Calu3 (cell line): ENCODE data around the gene PRIM2. TPM values are rescaled to one million over a fixed set of nuclear protein-coding genes. Genes with fewer than 3 reads are reported as not detected.
A peak's percentile ranks its signal among the peaks of the same experiment; 100 is the strongest.
"Not testable (repeated sequence)": the region's sequence is repeated elsewhere in the genome, so short reads cannot be mapped to it uniquely, and the experiment has no call there.

ENCODE experiments used
- BruUV-seq: library from RNA; stranded (reverse); fragments of 400-500 nt; replicated peaks from 2 replicates; lab custom pipeline; 2021; lab: Mats Ljungman, UMichigan
- CTCF ChIA-PET: fragments of 300-600 bp; sonication (Branson Sonifier 250); formaldehyde crosslinking; loops from one replicate; lab custom pipeline; 2022; ENCODE audit warnings: antibody characterized with exemption; lab: Charles Lee
- DNase-seq: peaks from one replicate; pipeline ENCODE4 v3.0.0; 2022
- H3K27ac Mint-ChIP-seq: one replicate; pipeline ENCODE4 v1.8.0; 2022; ENCODE audit warnings: mixed read lengths; ENCODE audit not compliant: unreplicated experiment
- H3K27me3 Mint-ChIP-seq: one replicate; pipeline ENCODE4 v1.8.0; 2022; ENCODE audit warnings: mixed read lengths; ENCODE audit not compliant: unreplicated experiment
- H3K36me3 Mint-ChIP-seq: one replicate; pipeline ENCODE4 v1.8.0; 2022; ENCODE audit warnings: mild to moderate bottlenecking, moderate library complexity, mixed read lengths; ENCODE audit not compliant: insufficient read depth, unreplicated experiment
- H3K4me1 Mint-ChIP-seq: one replicate; pipeline ENCODE4 v1.8.0; 2022; ENCODE audit warnings: mild to moderate bottlenecking, low read depth, mixed read lengths; ENCODE audit not compliant: unreplicated experiment
- H3K4me3 Mint-ChIP-seq: one replicate; pipeline ENCODE4 v1.8.0; 2022; ENCODE audit warnings: mild to moderate bottlenecking, low read depth, moderate library complexity, mixed read lengths; ENCODE audit not compliant: unreplicated experiment
- H3K9me3 Mint-ChIP-seq: one replicate; pipeline ENCODE4 v1.8.0; 2022; ENCODE audit warnings: low read depth, mixed read lengths; ENCODE audit not compliant: unreplicated experiment
- CTCF ChIP-seq: fragments of 200-600 bp; IDR thresholded peaks from one replicate; pipeline ENCODE4 v1.8.0; 2022; ENCODE audit warnings: antibody characterized with exemption; ENCODE audit not compliant: unreplicated experiment
- intact Hi-C: fragments of 100-400 bp; cut with micrococcal nuclease; formaldehyde crosslinking; loops from one replicate; pipeline ENCODE4 v1.10.0; 2022; ENCODE audit not compliant: unreplicated experiment
- total RNA-seq: library from RNA; stranded (reverse); gene quantifications from 2 replicates; pipeline ENCODE4 v1.2.3, GENCODE V29; 2022

Gene PRIM2
- total RNA-seq, 1 experiment from 2014 or later, result 32.3 TPM

- CTCF ChIA-PET, result interaction anchor here (0.6 kb wide), 1 partner anchor 11 kb away, joined by 5 read pairs; no protein-coding TSS in a partner anchor
- no peaks in the 10 kb centered on the region for H3K4me1 Mint-ChIP-seq
- H3K27me3 Mint-ChIP-seq, result peaks cover 6% of the 10 kb centered on the region
Measured at GRCh38 chr6:57283911-57284455, 33.4 kb upstream of the PRIM2 start.

GRCh38 chr6:57288136-57288535, 29.3 kb upstream of the PRIM2 start:
- CTCF ChIA-PET, intact Hi-C loops, BruUV-seq, H3K27ac Mint-ChIP-seq, H3K36me3 Mint-ChIP-seq, H3K9me3 Mint-ChIP-seq, H3K4me1 Mint-ChIP-seq, H3K4me3 Mint-ChIP-seq: not testable (repeated sequence)
- peaks cover 32% of the 10 kb centered on the region for H3K27me3 Mint-ChIP-seq
- DNase-seq, result peak; percentile 30

More at GRCh38 chr6:57283911-57284455, 33.4 kb upstream of the PRIM2 start:
- no peak for TF ChIP-seq CTCF
- H3K4me3 Mint-ChIP-seq, result no peak overlapping the region
- H3K9me3 Mint-ChIP-seq, result no peaks in the 10 kb centered on the region
- no peak overlapping the region for H3K27ac Mint-ChIP-seq
- no peak for DNase-seq
- no TSS peak for BruUV-seq
- H3K36me3 Mint-ChIP-seq, result no peaks in the 10 kb centered on the region
- intact Hi-C loops, result no loop called here

GRCh38 chr6:57293472-57293871, 24.0 kb upstream of the PRIM2 start:
- H3K9me3 Mint-ChIP-seq, H3K27ac Mint-ChIP-seq, CTCF ChIA-PET: not testable (repeated sequence)

GRCh38 chr6:57294862-57295445, 22.5 kb upstream of the PRIM2 start:
- H3K27me3 Mint-ChIP-seq, result peaks cover 24% of the 10 kb centered on the region
- DNase-seq, result no peak
- CTCF ChIA-PET, result interaction anchor here (0.7 to 1.1 kb wide), 2 partner anchors 11 to 17 kb away, joined by 3 to 5 read pairs; no protein-coding TSS in a partner anchor
- H3K4me1 Mint-ChIP-seq, result no peaks in the 10 kb centered on the region
- no peak overlapping the region for H3K27ac Mint-ChIP-seq
- H3K9me3 Mint-ChIP-seq, result peaks cover 3% of the 10 kb centered on the region
- intact Hi-C loops, result no loop called here
- no peak overlapping the region for H3K4me3 Mint-ChIP-seq
- H3K36me3 Mint-ChIP-seq, result no peaks in the 10 kb centered on the region
- TF ChIP-seq CTCF, result no peak
- BruUV-seq, result no TSS peak

More at GRCh38 chr6:57293472-57293871, 24.0 kb upstream of the PRIM2 start:
- intact Hi-C loops, H3K4me1 Mint-ChIP-seq, H3K36me3 Mint-ChIP-seq, BruUV-seq, H3K4me3 Mint-ChIP-seq, DNase-seq: not testable (repeated sequence)
- peaks cover 34% of the 10 kb centered on the region for H3K27me3 Mint-ChIP-seq

GRCh38 chr6:57297505-57297904, 19.9 kb upstream of the PRIM2 start:
- BruUV-seq, result no TSS peak
- no peaks in the 10 kb centered on the region for H3K36me3 Mint-ChIP-seq

More at GRCh38 chr6:57297505-57297904, 19.9 kb upstream of the PRIM2 start:
- H3K27ac Mint-ChIP-seq, result no peak overlapping the region
- no peak for DNase-seq
- H3K9me3 Mint-ChIP-seq, result no peaks in the 10 kb centered on the region
- H3K27me3 Mint-ChIP-seq, result peaks cover 9% of the 10 kb centered on the region
- CTCF ChIA-PET, result no interaction called here
- TF ChIP-seq CTCF, result no peak
- H3K4me3 Mint-ChIP-seq, result no peak overlapping the region
- intact Hi-C loops, result no loop called here
- H3K4me1 Mint-ChIP-seq, result no peaks in the 10 kb centered on the region
